Left renal pelvis (tissue), 4 donors: ENCODE results near the gene PDZRN3. TPM values are rescaled to one million over a fixed set of nuclear protein-coding genes. Genes with fewer than 3 reads are reported as not detected.

ENCODE experiments used
- DNase-seq, 4 donors: peaks; one replicate each; pipeline ENCODE4 v3.0.0-alpha.2; 2013; ENCODE audit warnings: low read depth in 4 of 4, low spot score in 3 of 4
- polyA plus RNA-seq, 4 donors: library from polyadenylated mRNA; unstranded; fragments of 120-200 nt; gene quantifications; one replicate each; pipeline ENCODE4 v1.2.1, GENCODE V29; 2013; ENCODE audit not compliant: insufficient read length in 4 of 4

PDZRN3 gene
- polyA plus RNA-seq, 4 donors, result 35.8 to 56.4 (median 48.3) TPM

DNA sequence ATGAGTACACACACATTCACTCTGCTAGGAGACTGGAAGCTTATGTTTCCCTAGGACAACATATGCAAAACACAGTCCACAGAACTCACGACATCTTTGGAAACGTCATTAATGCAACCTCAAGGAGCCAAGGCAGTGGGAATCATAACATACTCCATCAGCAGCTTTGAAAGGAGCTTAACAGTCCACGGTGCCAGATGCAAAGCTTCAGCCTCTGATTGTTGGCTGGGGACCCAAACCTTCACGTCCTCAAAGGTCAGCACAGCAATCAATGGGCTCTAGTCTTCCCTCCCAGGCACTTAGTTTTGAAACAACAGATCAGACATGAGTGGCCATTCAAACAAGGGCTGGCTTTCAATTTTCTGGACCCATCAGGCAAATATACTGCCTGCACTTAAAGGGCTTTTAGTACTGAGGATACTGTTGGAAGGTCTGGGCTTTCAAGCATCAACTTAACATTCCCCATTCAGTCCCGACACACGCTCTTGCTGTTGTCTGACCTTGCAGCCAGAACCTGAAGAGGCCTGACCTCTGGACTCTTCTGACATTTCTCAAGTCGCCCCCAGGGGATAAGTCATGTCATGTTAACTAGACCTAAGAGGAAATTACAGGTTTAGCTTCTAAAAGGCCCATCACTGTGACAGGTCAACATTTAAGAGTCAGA, 223.0 kb downstream of the PDZRN3 start:
- no peak for DNase-seq

DNA sequence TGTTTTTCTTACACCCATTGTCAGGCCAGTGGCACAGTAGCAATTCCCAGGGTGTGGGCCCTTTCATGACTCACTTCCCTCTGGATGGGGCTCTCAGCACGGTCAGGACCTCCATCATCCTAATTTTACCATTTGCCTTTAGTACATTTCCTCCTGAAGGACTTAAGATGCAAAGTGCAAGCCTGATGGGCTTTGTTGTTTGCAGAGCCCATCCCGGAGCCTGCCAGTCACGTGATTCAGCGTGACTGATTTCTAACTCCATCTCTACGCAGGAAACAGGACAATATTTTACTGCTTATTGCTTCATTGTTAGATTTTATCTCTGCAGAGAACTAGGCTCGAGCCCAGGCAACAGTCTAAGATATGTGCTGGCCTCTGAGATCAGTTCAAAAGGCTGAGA, 223.7 kb downstream of the PDZRN3 start:
- no peak for DNase-seq

- no peak for DNase-seq
Observed at GRCh38 chr3:73399666-73400253, 225.0 kb downstream of the PDZRN3 start.

- DNase-seq, result no peak
Observed at GRCh38 chr3:73399106-73399505, 225.6 kb downstream of the PDZRN3 start.

GRCh38 chr3:73398084-73398483, 226.7 kb downstream of the PDZRN3 start:
- no peak for DNase-seq

GRCh38 chr3:73394240-73394639, 230.5 kb downstream of the PDZRN3 start:
- DNase-seq, result no peak

DNA sequence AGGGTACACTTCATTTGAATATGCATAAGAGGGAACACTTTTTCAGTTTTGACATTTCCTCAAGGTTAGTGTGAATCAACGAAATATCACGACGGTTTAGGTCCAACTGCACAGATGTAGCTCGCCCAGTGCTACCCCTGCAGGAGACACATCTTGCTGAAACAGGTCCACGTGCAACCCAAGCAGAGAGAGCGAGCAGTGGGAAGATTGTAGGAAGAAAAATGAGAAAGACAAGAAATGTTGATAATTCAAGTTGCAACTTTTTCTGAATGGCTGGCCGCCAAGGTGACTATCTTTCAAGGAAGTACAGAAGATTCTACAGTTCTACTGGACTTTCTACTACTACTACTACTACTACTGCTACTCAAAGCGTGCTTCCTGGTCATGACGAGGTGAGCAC, 231.7 kb downstream of the PDZRN3 start:
- no peak for DNase-seq

- no peak for DNase-seq
Observed at GRCh38 chr3:73391984-73392383, 232.8 kb downstream of the PDZRN3 start.

- no peak for DNase-seq
Observed at GRCh38 chr3:73389928-73390327, 234.8 kb downstream of the PDZRN3 start.

- DNase-seq, result no peak
Observed at GRCh38 chr3:73389117-73389813, 235.5 kb downstream of the PDZRN3 start.

- DNase-seq, result no peak
Observed at GRCh38 chr3:73385568-73385967, 239.2 kb downstream of the PDZRN3 start.

DNA sequence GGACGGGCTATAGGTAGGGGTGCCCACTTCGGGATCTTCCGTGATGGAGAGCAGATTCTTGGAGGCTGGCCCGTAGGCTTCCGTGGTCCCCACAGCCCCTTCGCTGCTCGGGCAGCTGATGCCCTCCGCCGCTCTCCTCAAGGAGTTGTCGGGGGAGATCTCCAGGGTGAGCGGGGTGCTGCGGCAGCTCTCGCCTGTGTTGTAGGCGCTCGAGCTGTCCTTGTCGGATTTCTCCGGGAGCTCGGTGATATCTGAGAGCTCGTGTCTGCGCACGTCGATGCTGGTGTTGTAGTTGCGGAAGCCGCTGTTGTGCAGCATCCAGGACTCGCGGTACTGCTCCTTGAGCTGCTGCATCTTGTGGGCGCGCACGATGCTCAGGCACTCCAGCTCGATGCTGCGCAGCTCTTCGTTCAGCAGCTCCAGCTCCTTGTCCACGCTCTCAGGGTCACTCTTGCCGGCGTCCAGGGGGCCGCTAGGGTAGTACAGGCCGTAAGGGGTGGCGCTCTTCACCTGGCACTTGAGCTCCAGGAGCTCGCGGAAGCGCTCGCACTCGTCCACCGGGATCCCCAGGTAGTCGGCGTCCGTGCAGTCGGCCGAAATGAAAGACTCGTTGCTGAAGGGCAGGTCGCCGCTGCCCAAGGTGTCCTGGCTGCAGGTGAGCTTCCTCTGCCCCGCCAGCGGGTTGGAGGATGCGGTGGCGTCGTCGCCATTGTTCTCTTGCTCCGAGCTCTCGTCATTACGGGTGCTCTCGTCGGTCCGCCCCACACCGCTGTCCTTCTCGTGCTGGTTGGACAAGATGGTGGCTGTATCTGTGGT, 240.4 kb downstream of the PDZRN3 start:
- no peak for DNase-seq

GRCh38 chr3:73383470-73384049, 241.2 kb downstream of the PDZRN3 start:
- no peak for DNase-seq

DNA sequence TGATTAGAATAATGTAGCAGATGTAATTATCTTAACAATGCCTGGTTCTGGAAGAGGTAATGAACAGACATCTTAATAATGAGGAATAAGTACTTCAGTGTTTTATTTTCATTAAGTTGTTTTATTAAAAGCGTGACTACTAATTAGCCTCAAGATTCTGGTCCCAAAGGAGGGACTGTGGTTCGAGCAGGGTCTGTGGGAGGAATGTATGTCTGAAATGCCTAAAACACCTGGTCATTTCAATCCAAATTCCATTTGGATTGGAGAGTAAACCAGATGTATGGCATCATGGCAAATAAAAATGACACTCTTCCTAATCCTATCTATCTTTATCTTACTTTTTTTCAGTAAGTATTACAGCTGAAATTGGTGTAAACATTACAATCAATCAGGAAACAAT, 243.2 kb downstream of the PDZRN3 start:
- DNase-seq, result no peak

DNA sequence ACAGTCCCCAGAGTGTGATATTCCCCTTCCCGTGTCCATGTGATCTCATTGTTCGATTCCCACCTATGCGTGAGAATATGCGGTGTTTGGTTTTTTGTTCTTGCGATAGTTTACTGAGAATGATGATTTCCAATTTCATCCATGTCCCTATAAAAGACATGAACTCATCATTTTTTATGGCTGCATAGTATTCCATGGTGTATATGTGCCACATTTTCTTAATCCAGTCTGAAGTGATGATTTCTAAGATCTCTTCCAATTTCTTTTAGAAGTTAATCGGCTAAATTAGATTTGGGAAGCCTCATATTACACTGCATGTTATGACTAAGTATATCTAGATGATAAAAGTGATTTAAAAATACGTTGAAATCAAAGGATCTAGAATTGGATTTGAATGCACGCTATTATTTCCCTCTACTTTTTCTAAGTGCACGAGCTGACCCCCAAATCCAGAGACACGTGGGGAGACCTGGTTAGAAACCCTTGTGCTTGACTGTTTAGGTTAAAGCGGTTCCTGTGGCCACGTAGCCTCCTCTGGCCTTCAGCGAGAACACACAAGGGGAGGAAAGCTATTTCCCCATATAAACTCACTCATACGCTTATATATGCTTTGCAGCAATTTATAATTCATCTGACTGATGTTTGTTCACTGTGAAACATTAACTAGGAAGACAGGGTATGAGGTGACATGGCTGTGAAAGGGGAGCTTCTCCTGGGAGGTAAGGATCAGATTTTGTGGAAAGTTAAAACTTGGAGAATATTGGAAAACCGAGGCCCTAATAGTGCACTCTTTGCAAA, 243.8 kb downstream of the PDZRN3 start:
- no peak for DNase-seq

DNA sequence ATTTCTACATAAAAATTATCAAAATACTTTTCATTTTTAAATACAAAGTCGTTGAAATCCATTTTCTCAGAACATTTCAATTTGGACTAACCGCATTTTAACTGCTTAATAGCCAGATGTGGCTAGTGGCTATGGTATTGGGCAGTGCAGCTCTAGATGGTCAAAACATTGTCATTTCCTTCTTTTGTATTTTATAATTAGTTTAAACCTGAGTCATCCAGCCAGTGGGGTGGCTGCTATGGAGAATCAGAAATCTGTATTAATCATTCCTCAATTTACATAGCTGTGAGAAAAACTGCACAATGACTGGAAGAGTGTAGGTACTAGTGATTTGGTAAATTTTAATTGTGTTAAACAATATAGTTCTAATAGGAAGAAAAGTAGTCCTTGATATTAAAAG, 245.3 kb downstream of the PDZRN3 start:
- no peak for DNase-seq

DNA sequence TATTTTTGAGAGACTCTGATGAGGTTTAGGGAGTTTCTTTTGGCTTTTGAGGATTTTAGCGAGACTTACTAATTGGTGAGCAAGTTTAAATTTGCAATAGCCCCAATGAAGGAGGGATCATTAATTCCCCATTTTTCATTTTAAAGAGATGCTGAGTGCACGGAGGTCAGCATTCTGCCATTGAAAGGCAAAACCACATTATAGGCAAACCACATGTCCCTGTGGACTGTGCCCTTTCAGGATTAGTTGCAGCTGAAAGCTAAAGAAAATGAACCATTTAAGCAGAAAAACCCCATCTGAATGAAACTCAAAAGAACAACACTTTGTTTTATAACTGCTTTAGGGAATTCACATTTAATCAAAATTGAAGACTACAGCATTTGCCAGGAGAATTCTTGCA, 246.5 kb downstream of the PDZRN3 start:
- DNase-seq, result no peak

DNA sequence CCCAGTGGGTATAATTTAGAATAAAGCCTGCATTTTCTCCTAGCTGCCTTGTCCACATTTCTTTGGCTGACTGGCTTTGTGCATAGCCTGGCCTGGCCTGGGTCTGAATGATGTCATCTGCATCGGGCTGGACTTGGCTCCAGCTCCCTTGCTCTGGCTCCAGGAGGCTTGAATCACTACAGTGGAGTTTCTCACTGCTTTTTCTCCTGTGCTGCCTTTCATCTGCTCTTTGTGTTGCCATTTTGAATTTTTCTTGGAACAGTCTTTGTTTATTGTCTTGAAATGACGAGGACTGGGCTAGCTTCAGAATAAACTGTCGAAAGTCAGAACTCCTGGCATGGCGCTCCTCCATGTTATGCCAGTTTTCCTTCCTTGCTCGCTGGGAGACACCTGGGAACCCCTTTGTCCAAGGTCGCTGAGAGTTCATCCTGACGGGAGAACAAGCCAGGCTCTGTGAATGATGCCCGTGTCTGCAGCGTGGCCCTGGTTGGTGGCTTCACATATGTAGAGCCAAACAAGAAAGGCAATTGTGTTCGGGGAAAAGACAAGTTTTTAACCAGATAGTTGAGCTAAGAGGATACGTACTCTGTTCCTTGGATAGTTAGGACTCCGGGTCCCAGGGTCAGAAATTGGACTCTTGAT, 258.9 kb downstream of the PDZRN3 start:
- DNase-seq, result no peak

DNA sequence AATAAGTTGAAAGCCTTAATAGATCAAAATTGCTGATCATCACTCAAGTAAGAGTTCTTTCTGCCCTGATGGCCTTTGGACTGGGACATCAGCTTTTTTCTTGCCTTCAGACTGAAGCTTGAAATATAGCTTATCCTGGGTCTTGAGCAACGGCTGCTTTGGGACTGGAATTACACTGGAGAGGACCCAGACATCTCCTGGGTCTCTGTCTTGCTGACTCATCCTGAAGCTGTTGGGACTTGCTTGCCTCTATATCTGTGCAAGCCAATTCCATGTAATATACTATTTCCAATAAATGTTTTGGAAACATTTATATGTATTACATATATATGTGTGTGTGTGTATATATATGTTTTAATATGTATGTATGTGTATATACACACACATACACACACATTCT, 260.2 kb downstream of the PDZRN3 start:
- no peak for DNase-seq

- DNase-seq, result no peak
Observed at GRCh38 chr3:73363093-73363492, 261.6 kb downstream of the PDZRN3 start.
